Nephron (organoid): ENCODE measurements around the gene MDP1.
"Not testable (repeated sequence)": the region's sequence is repeated elsewhere in the genome, so short reads cannot be mapped to it uniquely, and the experiment has no call there.

Source experiments
- H3K27ac Mint-ChIP-seq, 3 experiments: 2 replicates each; pipeline ENCODE4 v1.8.0; 2020; ENCODE audit warnings: mixed read lengths in 3 of 3, mild to moderate bottlenecking in 2 of 3, moderate library complexity in 1 of 3
- H3K27me3 Mint-ChIP-seq: 2 replicates; pipeline ENCODE4 v1.8.0; 2021; ENCODE audit warnings: low read depth, mild to moderate bottlenecking, moderate library complexity, mixed read lengths
- H3K36me3 Mint-ChIP-seq: 2 replicates; pipeline ENCODE4 v1.8.0; 2020; ENCODE audit warnings: low read depth, mixed read lengths
- H3K4me1 Mint-ChIP-seq: 2 replicates; pipeline ENCODE4 v1.8.0; 2020; ENCODE audit warnings: mixed read lengths
- H3K4me3 Mint-ChIP-seq, 3 experiments: 2 replicates each; pipeline ENCODE4 v1.8.0; 2020; ENCODE audit warnings: mild to moderate bottlenecking in 3 of 3, mixed read lengths in 3 of 3, moderate library complexity in 2 of 3
- H3K9me3 Mint-ChIP-seq: 2 replicates; pipeline ENCODE4 v1.8.0; 2020; ENCODE audit warnings: mixed read lengths
- TF ChIP-seq, protein P1 (sequence below), 3 experiments: fragments of 200-600 bp; sonication (generic); IDR thresholded peaks; one replicate each; pipeline ENCODE4 v1.5.0; 2021; ENCODE audit warnings: antibody characterized with exemption in 3 of 3; ENCODE audit not compliant: unreplicated experiment in 3 of 3

MDP1 gene

DNA sequence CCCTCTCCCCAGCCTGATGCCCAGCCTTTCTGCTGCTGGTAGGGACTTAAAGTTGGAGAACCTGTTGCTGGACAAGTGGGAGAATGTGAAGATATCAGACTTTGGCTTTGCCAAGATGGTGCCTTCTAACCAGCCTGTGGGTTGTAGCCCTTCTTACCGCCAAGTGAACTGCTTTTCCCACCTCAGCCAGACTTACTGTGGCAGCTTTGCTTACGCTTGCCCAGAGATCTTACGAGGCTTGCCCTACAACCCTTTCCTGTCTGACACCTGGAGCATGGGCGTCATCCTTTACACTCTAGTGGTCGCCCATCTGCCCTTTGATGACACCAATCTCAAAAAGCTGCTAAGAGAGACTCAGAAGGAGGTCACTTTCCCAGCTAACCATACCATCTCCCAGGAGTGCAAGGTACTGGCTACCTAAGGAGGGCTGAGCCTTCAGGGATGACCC lies 8.7 kb downstream of the MDP1 start:
- peaks cover 77% of the 10 kb centered on the region for H3K36me3 Mint-ChIP-seq
- no peaks in the 10 kb centered on the region for H3K4me1 Mint-ChIP-seq
- no peak overlapping the region for H3K4me3 Mint-ChIP-seq
- no peaks in the 10 kb centered on the region for H3K27me3 Mint-ChIP-seq
- H3K27ac Mint-ChIP-seq = no peak overlapping the region
- TF ChIP-seq, protein P1, sequence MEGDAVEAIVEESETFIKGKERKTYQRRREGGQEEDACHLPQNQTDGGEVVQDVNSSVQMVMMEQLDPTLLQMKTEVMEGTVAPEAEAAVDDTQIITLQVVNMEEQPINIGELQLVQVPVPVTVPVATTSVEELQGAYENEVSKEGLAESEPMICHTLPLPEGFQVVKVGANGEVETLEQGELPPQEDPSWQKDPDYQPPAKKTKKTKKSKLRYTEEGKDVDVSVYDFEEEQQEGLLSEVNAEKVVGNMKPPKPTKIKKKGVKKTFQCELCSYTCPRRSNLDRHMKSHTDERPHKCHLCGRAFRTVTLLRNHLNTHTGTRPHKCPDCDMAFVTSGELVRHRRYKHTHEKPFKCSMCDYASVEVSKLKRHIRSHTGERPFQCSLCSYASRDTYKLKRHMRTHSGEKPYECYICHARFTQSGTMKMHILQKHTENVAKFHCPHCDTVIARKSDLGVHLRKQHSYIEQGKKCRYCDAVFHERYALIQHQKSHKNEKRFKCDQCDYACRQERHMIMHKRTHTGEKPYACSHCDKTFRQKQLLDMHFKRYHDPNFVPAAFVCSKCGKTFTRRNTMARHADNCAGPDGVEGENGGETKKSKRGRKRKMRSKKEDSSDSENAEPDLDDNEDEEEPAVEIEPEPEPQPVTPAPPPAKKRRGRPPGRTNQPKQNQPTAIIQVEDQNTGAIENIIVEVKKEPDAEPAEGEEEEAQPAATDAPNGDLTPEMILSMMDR (IDR thresholded peaks at IDR 0.05; ENCODE audit: unreplicated experiment in 3 of 3) = no peak
- H3K9me3 Mint-ChIP-seq = peaks cover 7% of the 10 kb centered on the region

DNA sequence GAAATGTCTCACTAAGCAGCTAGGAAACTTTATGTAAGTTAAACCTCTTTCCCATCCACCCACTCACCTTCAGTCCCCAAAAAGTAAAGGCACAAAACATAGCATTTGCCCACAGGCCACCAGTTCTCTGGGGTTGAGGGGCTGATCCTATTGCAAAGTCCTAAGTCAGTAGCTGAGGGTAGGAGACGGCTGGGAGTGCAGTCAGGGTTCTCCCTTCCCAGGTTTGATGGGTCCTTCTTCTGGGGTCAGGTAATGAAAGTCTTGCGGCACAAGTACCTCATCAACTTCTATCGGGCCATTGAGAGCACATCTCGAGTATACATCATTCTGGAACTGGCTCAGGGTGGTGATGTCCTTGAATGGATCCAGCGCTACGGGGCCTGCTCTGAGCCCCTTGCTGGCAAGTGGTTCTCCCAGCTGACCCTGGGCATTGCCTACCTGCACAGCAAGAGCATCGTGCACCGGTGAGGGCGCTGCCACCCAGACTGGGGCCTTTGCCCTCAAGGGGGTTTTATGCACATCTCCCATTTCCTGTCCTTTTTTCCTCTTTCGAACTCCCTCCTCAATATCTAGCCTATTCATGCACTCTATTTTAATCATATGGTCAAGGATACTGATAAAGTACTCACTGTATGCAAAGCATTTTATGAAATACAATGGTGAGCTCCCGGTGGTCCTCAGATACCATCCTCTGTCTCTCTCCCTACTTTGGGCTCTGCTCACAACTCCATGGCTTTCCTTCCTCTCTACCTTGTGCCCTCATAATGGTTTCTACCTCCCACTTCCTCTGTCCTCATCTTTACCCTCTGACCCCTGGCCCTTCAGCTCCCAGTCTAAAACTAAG lies 9.4 kb downstream of the MDP1 start:
- Mint-ChIP-seq H3K9me3 (peaks cover 7% of the 10 kb centered on the region), H3K27ac (no peak overlapping the region), H3K4me3 (no peak overlapping the region), H3K36me3 (peaks cover 80% of the 10 kb centered on the region), H3K27me3 (no peaks in the 10 kb centered on the region), H3K4me1 (no peaks in the 10 kb centered on the region)
- TF ChIP-seq, protein P1 (IDR thresholded peaks at IDR 0.05; ENCODE audit: unreplicated experiment in 3 of 3) = no peak

DNA sequence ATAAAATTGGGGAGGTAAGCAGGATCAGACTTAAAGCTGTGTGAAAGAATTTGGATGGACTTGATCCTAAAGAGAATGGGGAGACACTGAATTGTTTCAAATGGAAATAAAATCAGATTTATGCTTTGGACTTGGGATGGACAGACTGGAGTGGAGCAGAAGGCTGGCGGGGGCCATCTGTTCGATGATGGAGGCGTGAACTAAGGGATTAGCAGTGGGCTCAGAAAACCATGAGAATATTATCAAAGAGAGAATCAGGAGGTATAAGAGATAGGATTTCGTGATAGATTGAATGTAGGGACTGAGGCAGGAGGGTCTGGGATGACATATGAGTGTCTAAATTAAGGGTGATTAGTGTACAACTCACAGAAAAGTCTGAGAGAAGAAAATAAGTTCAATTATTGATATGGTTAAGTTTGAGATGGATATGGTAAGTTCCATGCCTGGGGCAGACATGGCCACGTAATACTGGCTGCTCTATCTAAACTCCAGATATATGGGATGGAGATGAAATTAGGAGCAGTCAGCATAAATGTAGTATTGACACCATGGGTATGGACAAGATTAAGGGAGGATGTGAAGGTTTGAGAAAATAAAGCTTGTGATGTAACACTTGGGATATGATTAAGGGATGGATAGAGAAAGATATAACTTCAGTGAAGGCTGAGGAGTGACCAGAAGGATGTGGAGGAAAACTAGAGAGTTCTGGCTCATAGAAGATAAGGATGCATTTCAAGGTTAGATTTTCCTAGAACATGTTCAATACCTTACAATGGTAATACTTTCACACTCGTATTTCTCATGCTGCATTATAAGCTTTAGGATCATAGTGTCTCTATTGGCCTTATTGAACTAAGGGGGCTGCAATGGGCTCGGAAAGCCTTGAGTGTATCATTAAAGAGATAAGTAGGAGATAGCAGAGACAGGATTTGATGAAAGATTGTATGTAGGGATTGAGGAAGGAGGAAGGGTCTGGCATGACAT lies 11.4 kb downstream of the MDP1 start:
- H3K4me3 Mint-ChIP-seq = no peak overlapping the region
- H3K36me3 Mint-ChIP-seq = peaks cover 79% of the 10 kb centered on the region
- TF ChIP-seq, protein P1 (IDR thresholded peaks at IDR 0.05; ENCODE audit: unreplicated experiment in 3 of 3) = no peak
- H3K4me1 Mint-ChIP-seq = no peaks in the 10 kb centered on the region
- H3K27ac Mint-ChIP-seq = no peak overlapping the region
- no peaks in the 10 kb centered on the region for H3K27me3 Mint-ChIP-seq
- H3K9me3 Mint-ChIP-seq = peaks cover 7% of the 10 kb centered on the region

DNA sequence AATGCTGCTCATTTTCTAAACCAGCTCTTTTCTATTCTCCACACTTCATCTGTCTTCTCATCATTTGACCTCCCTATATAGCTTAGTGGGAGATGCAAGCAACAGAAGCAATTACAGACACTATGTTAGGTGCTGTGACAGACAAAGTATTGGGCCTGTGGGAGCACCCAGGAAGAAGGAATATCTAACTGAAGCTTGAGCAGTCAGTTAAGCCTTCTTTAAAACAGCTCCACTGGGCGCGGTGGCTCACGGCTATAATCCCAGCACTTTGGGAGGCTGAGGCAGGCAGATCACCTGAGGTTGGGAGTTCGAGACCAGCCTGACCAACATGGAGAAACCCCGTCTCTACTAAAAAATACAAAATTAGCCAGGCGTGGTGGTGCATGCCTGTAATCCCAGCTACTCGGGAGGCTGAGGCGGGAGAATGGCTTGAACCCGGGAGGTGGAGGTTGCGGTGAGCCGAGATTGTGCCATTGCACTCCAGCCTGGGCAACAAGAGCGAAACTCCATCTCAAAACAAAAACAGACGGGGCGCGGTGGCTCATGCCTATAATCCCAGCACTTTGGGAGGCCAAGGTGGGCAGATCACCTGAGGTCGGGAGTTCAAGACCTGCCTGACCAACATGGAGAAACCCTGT lies 12.5 kb downstream of the MDP1 start:
- H3K27ac Mint-ChIP-seq, H3K4me3 Mint-ChIP-seq, H3K27me3 Mint-ChIP-seq, H3K4me1 Mint-ChIP-seq, H3K9me3 Mint-ChIP-seq: not testable (repeated sequence)
- H3K36me3 Mint-ChIP-seq = peaks cover 84% of the 10 kb centered on the region

DNA sequence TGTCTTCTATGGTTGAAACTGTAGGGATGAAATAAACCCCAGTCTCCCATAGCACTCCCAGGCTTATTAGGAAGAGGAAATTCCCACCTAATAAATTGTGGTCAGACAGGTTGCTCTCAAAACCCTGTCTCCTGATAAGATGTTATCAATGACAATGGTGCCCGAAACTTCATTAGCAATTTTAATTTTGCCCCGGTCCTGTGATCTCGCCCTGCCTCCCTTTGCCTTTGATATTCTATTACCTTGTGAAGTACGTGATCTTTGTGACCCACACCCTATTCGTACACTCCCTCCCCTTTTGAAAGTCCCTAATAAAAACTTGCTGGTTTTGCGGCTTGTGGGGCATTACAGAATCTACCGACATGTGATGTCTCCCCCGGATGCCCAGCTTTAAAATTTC lies 13.3 kb downstream of the MDP1 start:
- H3K27me3 Mint-ChIP-seq, H3K9me3 Mint-ChIP-seq, H3K4me3 Mint-ChIP-seq, H3K4me1 Mint-ChIP-seq, H3K27ac Mint-ChIP-seq: not testable (repeated sequence)
- peaks cover 77% of the 10 kb centered on the region for H3K36me3 Mint-ChIP-seq

DNA sequence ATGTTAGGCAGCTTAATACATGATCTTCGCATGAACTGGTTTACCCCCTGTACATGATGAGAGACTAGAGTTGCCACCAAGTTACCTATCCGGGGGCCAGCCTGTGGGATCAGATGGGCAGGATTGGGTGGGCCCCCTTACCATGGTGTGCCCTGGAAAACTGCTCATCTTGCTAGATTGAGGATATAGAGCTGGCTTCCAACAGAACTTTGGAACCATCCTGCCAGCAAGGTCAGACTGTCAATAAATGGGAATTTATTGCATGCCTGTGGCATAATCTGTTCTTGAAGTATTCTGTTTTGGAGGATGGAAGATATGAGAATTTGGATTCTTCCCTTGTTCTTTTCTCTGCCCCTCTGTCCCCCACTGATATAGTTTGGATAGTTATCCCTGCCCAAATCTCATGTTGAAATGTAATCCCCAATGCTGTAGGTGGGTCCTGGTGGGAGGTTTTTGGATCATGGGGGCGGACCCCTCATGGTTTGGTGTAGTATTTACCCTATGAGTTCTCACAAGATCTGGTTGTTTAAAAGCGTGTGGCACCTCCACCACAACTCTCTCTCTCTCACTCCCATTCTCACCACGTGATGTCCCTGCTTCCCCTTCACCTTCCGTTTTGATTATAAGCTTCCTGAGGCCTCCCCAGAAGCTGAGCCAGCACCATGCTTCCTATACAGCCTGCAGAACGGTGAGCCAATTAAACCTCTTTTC lies 16.9 kb downstream of the MDP1 start:
- H3K9me3 Mint-ChIP-seq = peaks cover 7% of the 10 kb centered on the region
- H3K27ac Mint-ChIP-seq = peak overlapping the region in 2 of 3 experiments; percentile 17 to 41
- H3K4me3 Mint-ChIP-seq = peak overlapping the region; percentile 39 to 68 (median 64)

More for the DNA sequence above, 16.9 kb downstream of the MDP1 start:
- TF ChIP-seq, protein P1 (IDR thresholded peaks at IDR 0.05; ENCODE audit: unreplicated experiment in 3 of 3) = no peak
- H3K4me1 Mint-ChIP-seq = peaks cover 34% of the 10 kb centered on the region
- peaks cover 46% of the 10 kb centered on the region for H3K36me3 Mint-ChIP-seq
- H3K27me3 Mint-ChIP-seq = no peaks in the 10 kb centered on the region
